H1 (cell line): Measurements from ENCODE around the gene ZNF691. TPM values are rescaled to one million over a fixed set of nuclear protein-coding genes. Genes with fewer than 3 reads are reported as not detected.
"Not testable (repeated sequence)": the region's sequence is repeated elsewhere in the genome, so short reads cannot be mapped to it uniquely, and the experiment has no call there.

Experiments
- CTCF ChIA-PET: fragments of 300-600 bp; sonication (Branson Sonifier 250); formaldehyde crosslinking; loops from one replicate; lab custom pipeline; 2021; ENCODE audit not compliant: partially characterized antibody; lab: Charles Lee
- POLR2A ChIA-PET: fragments of 300-600 bp; sonication (Branson Sonifier 250); formaldehyde crosslinking; loops from one replicate; lab custom pipeline; 2021; ENCODE audit warnings: inconsistent platforms; ENCODE audit not compliant: partially characterized antibody; lab: Charles Lee
- DNase-seq, 2 experiments: peaks; one replicate each; pipeline versions ENCODE4 v3.0.0 to v3.0.0-alpha.2; 2010 to 2022; ENCODE audit warnings: low spot score in 2 of 2, low read depth in 1 of 2, mixed read lengths in 1 of 2
- FAIRE-seq: peaks from 2 replicates; lab custom pipeline; 2011; peaks lifted over from hg19 to GRCh38; lab: Jason Lieb, UNC
- H2AFZ ChIP-seq: 2 replicates; pipeline ENCODE4 v1.8.1; 2012; ENCODE audit warnings: low read length, inconsistent platforms
- H2AK5ac ChIP-seq: 2 replicates; pipeline ENCODE4 v1.6.1; 2013; ENCODE audit warnings: low read depth, low read length
- H2BK120ac ChIP-seq: replicated peaks from 2 replicates; pipeline ENCODE3; 2013; ENCODE audit warnings: low read depth, low read length, inconsistent platforms
- H2BK12ac ChIP-seq: 2 replicates; pipeline ENCODE4 v1.6.1; 2013; ENCODE audit warnings: low read depth, low read length
- H2BK15ac ChIP-seq: 2 replicates; pipeline ENCODE4 v1.6.1; 2013; ENCODE audit warnings: low read length
- H2BK20ac ChIP-seq: 2 replicates; pipeline ENCODE4 v1.6.1; 2013; ENCODE audit warnings: low read length
- H2BK5ac ChIP-seq: 2 replicates; pipeline ENCODE4 v1.6.1; 2013; ENCODE audit warnings: low read depth, low read length
- H3K14ac ChIP-seq: 2 replicates; pipeline ENCODE4 v1.6.1; 2013; ENCODE audit warnings: inconsistent platforms; ENCODE audit not compliant: insufficient read length
- H3K18ac ChIP-seq: 2 replicates; pipeline ENCODE4 v1.6.1; 2013; ENCODE audit warnings: low read length; ENCODE audit errors: extremely low read depth
- H3K23ac ChIP-seq: 2 replicates; pipeline ENCODE4 v1.6.1; 2013; ENCODE audit warnings: inconsistent platforms; ENCODE audit not compliant: insufficient read length
- H3K23me2 ChIP-seq: 2 replicates; pipeline ENCODE4 v1.6.1; 2013; ENCODE audit warnings: low read depth, low read length
- H3K27ac ChIP-seq: 2 replicates; pipeline ENCODE4 v1.6.1; 2011; ENCODE audit warnings: low read depth, low read length, inconsistent platforms
- H3K27me3 ChIP-seq, 4 experiments: replicated peaks in 1 of 4; 1 replicate in 1 of 4; 2 replicates in 3 of 4; pipeline versions ENCODE4 v1.6.1 to v1.8.1; 2011 to 2013; ENCODE audit warnings: low read length in 3 of 4, mild to moderate bottlenecking in 3 of 4, inconsistent platforms in 2 of 4, mixed read lengths in 2 of 4, moderate library complexity in 1 of 4; ENCODE audit not compliant: control insufficient read depth in 3 of 4, insufficient read depth in 3 of 4; ENCODE audit errors: extremely low read depth in 1 of 4
- H3K36me3 ChIP-seq, 4 experiments: 2 replicates each; pipeline versions ENCODE4 v1.6.1 to v1.8.1; 2011 to 2013; ENCODE audit warnings: mild to moderate bottlenecking in 4 of 4, low read length in 3 of 4, moderate library complexity in 2 of 4, control low read depth in 1 of 4, inconsistent platforms in 1 of 4; ENCODE audit not compliant: insufficient read depth in 4 of 4, control insufficient read depth in 2 of 4
- H3K4ac ChIP-seq: replicated peaks from 2 replicates; pipeline ENCODE3; 2013; ENCODE audit warnings: low read length, low read depth, mixed read lengths, inconsistent platforms; ENCODE audit not compliant: insufficient read length
- H3K4me1 ChIP-seq, 4 experiments: replicated peaks in 1 of 4; 1 replicate in 1 of 4; 2 replicates in 3 of 4; pipeline versions ENCODE4 v1.6.1 to v1.8.1; 2011 to 2013; ENCODE audit warnings: low read length in 3 of 4, inconsistent platforms in 2 of 4, mixed read lengths in 1 of 4; ENCODE audit not compliant: insufficient read depth in 4 of 4, control insufficient read depth in 3 of 4
- H3K4me2 ChIP-seq, 2 experiments: 2 replicates each; pipeline versions ENCODE4 v1.6.1 to v1.8.1; 2011 to 2013; ENCODE audit warnings: low read depth in 2 of 2, low read length in 2 of 2, control low read depth in 1 of 2, inconsistent platforms in 1 of 2, mild to moderate bottlenecking in 1 of 2; ENCODE audit not compliant: insufficient read depth in 1 of 2
- H3K4me3 ChIP-seq, 4 experiments: fragments of 200-600, 300-600 bp in 1 of 4; sonication (generic), shearing (Covaris generic), sonication (Bioruptor Twin) in 1 of 4; 2 replicates each; pipeline versions ENCODE4 v1.5.1 to v1.8.1; 2011 to 2016; ENCODE audit warnings: low read length in 4 of 4, low read depth in 3 of 4, control low read depth in 2 of 4, inconsistent platforms in 2 of 4, mild to moderate bottlenecking in 2 of 4, mixed read lengths in 1 of 4, moderate library complexity in 1 of 4; ENCODE audit not compliant: insufficient read depth in 2 of 4; ENCODE audit errors: extremely low read depth in 1 of 4
- H3K56ac ChIP-seq: replicated peaks from 2 replicates; pipeline ENCODE3; 2013; ENCODE audit warnings: low read depth, mild to moderate bottlenecking, mixed read lengths, low read length, inconsistent platforms; ENCODE audit not compliant: insufficient read length
- H3K79me1 ChIP-seq: 2 replicates; pipeline ENCODE4 v1.6.1; 2013; ENCODE audit warnings: low read depth, low read length, control low read depth
- H3K79me2 ChIP-seq, 2 experiments: 2 replicates each; pipeline versions ENCODE4 v1.6.1 to v1.8.1; 2012 to 2013; ENCODE audit warnings: low read length in 2 of 2, mild to moderate bottlenecking in 2 of 2, inconsistent platforms in 1 of 2; ENCODE audit not compliant: insufficient read depth in 2 of 2, control insufficient read depth in 1 of 2
- H3K9ac ChIP-seq, 4 experiments: replicated peaks in 1 of 4; 1 replicate in 1 of 4; 2 replicates in 3 of 4; pipeline versions ENCODE4 v1.6.1 to v1.8.1; 2011 to 2013; ENCODE audit warnings: low read depth in 3 of 4, low read length in 3 of 4, control low read depth in 2 of 4, mild to moderate bottlenecking in 2 of 4, moderate library complexity in 2 of 4, inconsistent platforms in 1 of 4; ENCODE audit errors: extremely low read depth in 1 of 4
- H3K9me3 ChIP-seq, 2 experiments: 2 replicates each; pipeline versions ENCODE4 v1.6.1 to v1.8.1; 2012 to 2013; ENCODE audit warnings: mild to moderate bottlenecking in 2 of 2, moderate library complexity in 2 of 2, control low read depth in 1 of 2, inconsistent platforms in 1 of 2, low read depth in 1 of 2, low read length in 1 of 2, mixed read lengths in 1 of 2; ENCODE audit not compliant: insufficient read depth in 2 of 2
- H4K20me1 ChIP-seq, 2 experiments: replicated peaks in 1 of 2; 2 replicates each; pipeline versions ENCODE3 to v1.8.1; 2011 to 2013; ENCODE audit warnings: inconsistent platforms in 2 of 2, low read length in 2 of 2, mild to moderate bottlenecking in 1 of 2; ENCODE audit not compliant: insufficient read depth in 2 of 2, control insufficient read depth in 1 of 2
- H4K5ac ChIP-seq: 2 replicates; pipeline ENCODE4 v1.6.1; 2013; ENCODE audit warnings: low read length, low read depth, mixed read lengths, inconsistent platforms; ENCODE audit not compliant: insufficient read length
- H4K8ac ChIP-seq: 2 replicates; pipeline ENCODE4 v1.8.0; 2013; ENCODE audit warnings: mild to moderate bottlenecking, moderate library complexity, low read length, inconsistent platforms; ENCODE audit not compliant: insufficient read depth; ENCODE audit errors: extremely low read depth
- H4K91ac ChIP-seq: replicated peaks from 2 replicates; pipeline ENCODE3; 2013; ENCODE audit warnings: low read length, mixed read lengths, inconsistent platforms; ENCODE audit not compliant: insufficient read length
- WGBS, 2 experiments: shearing (Covaris generic) in 1 of 2; methylation state at CpG; one replicate each; pipeline versions ENCODE4 v1.1.6 to v1.1.7; 2013 to 2015; ENCODE audit warnings: low lambda C conversion rate in 2 of 2, mixed read lengths in 2 of 2, inconsistent platforms in 1 of 2, low coverage in 1 of 2, missing lambda C conversion rate in 1 of 2; ENCODE audit not compliant: insufficient replicate concordance in 2 of 2, insufficient coverage in 1 of 2, insufficient read length in 1 of 2; ENCODE audit errors: extremely low coverage in 1 of 2, missing lambda C conversion rate in 1 of 2; 5-methylcytosine and 5-hydroxymethylcytosine counted together
- polyA plus RNA-seq, 7 experiments: library from polyadenylated mRNA; depleted of rRNA in 3 of 7; stranded (reverse) in 5 of 7; unstranded in 2 of 7; fragments of >200 nt in 5 of 7; fragments of 200-250 nt in 2 of 7; gene quantifications; 1 replicate in 5 of 7; 2 replicates in 1 of 7; 4 replicates in 1 of 7; pipeline versions ENCODE4 v1.2.1 to v1.2.3, GENCODE V29; 2011 to 2013; ENCODE audit warnings: missing spikeins in 2 of 7, mixed read lengths in 2 of 7
- total RNA-seq: library from RNA; stranded (reverse); fragmentation: NEBNext Ultra II Directional; extraction: Animal tissue kit (Norgen Biotek cat#: 25700); gene quantifications from 2 replicates; pipeline ENCODE4 v1.2.1, GENCODE V29; 2021

ZNF691 gene
- total and polyA plus RNA-seq, 2 of the 8 experiments (the other 6 are each of a cell fraction or from before 2014, with no cell fraction given): 19.5 TPM

DNA sequence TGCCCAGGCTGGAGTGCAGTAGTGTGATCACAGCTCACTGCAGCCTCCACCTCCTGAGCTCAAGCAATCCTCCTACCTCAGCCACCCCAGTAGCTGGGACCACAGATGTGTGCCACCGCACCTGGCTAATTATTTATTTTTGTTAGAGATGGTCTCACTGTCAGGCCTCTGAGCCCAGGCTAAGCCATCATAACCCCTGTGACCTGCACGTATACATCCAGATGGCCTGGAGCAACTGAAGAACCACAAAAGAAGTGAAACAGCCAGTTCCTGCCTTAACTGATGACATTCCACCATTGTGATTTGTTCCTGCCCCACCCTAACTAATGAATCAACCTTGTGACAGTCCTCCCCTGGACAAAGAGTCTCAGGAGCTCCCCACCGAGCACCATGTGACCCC, 10.1 kb downstream of the ZNF691 start:
- not testable (repeated sequence) for H2BK20ac ChIP-seq, H3K23me2 ChIP-seq, H3K9ac ChIP-seq, H3K4me2 ChIP-seq, H3K27ac ChIP-seq, H3K18ac ChIP-seq, H2AFZ ChIP-seq, DNase-seq, H3K4me1 ChIP-seq, H3K56ac ChIP-seq, H4K20me1 ChIP-seq, H3K79me1 ChIP-seq, H3K79me2 ChIP-seq, H3K14ac ChIP-seq, H3K4ac ChIP-seq, H3K9me3 ChIP-seq, H2BK12ac ChIP-seq, H2BK15ac ChIP-seq, H2BK5ac ChIP-seq, H4K8ac ChIP-seq, H3K23ac ChIP-seq, H2BK120ac ChIP-seq, FAIRE-seq, H2AK5ac ChIP-seq, H3K27me3 ChIP-seq, H4K5ac ChIP-seq, H3K4me3 ChIP-seq, H4K91ac ChIP-seq
- WGBS, 2 experiments: 90% methylated on average over 3 of the region's 3 CpGs; no CpG with 5 or more reads in 1 of the 2 experiments
- H3K36me3 ChIP-seq: peaks cover 5 to 12% (median 8%) of the 10 kb centered on the region in 4 experiments; a peak in 5 of 8 replicates
- ChIA-PET POLR2A (interaction anchor here (0.7 to 1.9 kb wide), 6 partner anchors 8 to 26 kb away, joined by 3 to 7 read pairs (median 3); partner anchors contain the start of gene ZNF691), CTCF (interaction anchor here (0.7 to 1.0 kb wide), 2 partner anchors 21 to 67 kb away, joined by 3 read pairs; no protein-coding TSS in a partner anchor)

DNA sequence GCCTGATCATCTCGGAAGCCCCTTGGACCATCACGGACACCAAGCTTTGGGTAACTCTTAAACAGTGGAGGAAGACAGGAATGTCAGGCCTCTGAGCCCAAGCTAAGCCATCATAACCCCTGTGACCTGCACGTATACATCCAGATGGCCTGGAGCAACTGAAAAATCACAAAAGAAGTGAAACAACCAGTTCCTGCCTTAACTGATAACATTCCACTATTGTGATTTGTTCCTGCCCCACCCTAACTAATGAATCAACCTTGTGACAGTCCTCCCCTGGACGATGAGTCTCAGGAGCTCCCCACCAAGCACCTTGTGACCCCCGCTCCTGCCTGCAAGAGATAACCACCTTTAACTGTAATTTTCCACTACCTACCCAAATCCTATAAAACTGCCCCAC, 13.0 kb downstream of the ZNF691 start:
- not testable (repeated sequence) for H3K4ac ChIP-seq, H3K4me2 ChIP-seq, H3K4me1 ChIP-seq, H3K14ac ChIP-seq, H2AK5ac ChIP-seq, H3K9ac ChIP-seq, H4K20me1 ChIP-seq, H2BK5ac ChIP-seq, FAIRE-seq, H3K23ac ChIP-seq, H3K18ac ChIP-seq, H3K4me3 ChIP-seq, H4K5ac ChIP-seq, H2BK120ac ChIP-seq, H2AFZ ChIP-seq, H3K27ac ChIP-seq, H3K36me3 ChIP-seq, H3K79me1 ChIP-seq, H2BK12ac ChIP-seq, H4K8ac ChIP-seq, H3K27me3 ChIP-seq, H3K56ac ChIP-seq, DNase-seq, H2BK15ac ChIP-seq, H3K23me2 ChIP-seq, H2BK20ac ChIP-seq, H3K79me2 ChIP-seq, H4K91ac ChIP-seq
- WGBS, 2 experiments: 91% methylated on average over 5 of the region's 5 CpGs; no CpG with 5 or more reads in 1 of the 2 experiments
- CTCF ChIA-PET: interaction anchor here (1.0 kb wide), 1 partner anchor 28 kb away, joined by 3 read pairs; no protein-coding TSS in a partner anchor
- POLR2A ChIA-PET: interaction anchor here (0.6 to 1.4 kb wide), 3 partner anchors 15 to 29 kb away, joined by 4 read pairs; no protein-coding TSS in a partner anchor
- peaks cover 0 to 10% of the 10 kb centered on the region in 2 experiments; a peak in 1 of 4 replicates for H3K9me3 ChIP-seq
